Natural killer cell (primary cell): Measurements from ENCODE around the gene DPYSL3. TPM values are rescaled to one million over a fixed set of nuclear protein-coding genes. Genes with fewer than 3 reads are reported as not detected.

Experiments used
- ATAC-seq, 3 donors: fragments of 150-1000 bp in 2 of 3; fragments of 200-7000 bp in 1 of 3; cut with Tn5 transposase; 1 replicate in 1 of 3; 2 replicates in 2 of 3; pipeline ENCODE4 v1.10.0; 2021; ENCODE audit warnings: mild to moderate bottlenecking in 2 of 3, moderate library complexity in 2 of 3
- DNase-seq, 2 donors: peaks; one replicate each; pipeline versions ENCODE4 v3.0.0 to v3.0.0-alpha.2; 2013 to 2021; ENCODE audit warnings: mixed read lengths in 1 of 2
- H3K27ac ChIP-seq: one replicate; pipeline ENCODE4 v1.5.1; 2013; ENCODE audit warnings: mild to moderate bottlenecking, low read length
- H3K27me3 ChIP-seq: one replicate; pipeline ENCODE4 v1.6.1; 2013; ENCODE audit warnings: low read length; ENCODE audit not compliant: control insufficient read depth, insufficient read depth
- H3K36me3 ChIP-seq: one replicate; pipeline ENCODE4 v1.6.1; 2013; ENCODE audit warnings: low read length; ENCODE audit not compliant: control insufficient read depth, insufficient read depth
- H3K4me1 ChIP-seq: one replicate; pipeline ENCODE4 v1.6.1; 2013; ENCODE audit warnings: low read length; ENCODE audit not compliant: control insufficient read depth, insufficient read depth
- H3K4me3 ChIP-seq: one replicate; pipeline ENCODE4 v1.5.1; 2013; ENCODE audit warnings: low read length
- H3K9me3 ChIP-seq: one replicate; pipeline ENCODE4 v1.6.1; 2013; ENCODE audit warnings: low read length; ENCODE audit not compliant: control insufficient read depth, insufficient read depth
- H3K27ac Mint-ChIP-seq, 2 donors: one replicate each; pipeline ENCODE4 v1.8.0; 2022; ENCODE audit warnings: mild to moderate bottlenecking in 2 of 2, mixed read lengths in 2 of 2, moderate library complexity in 1 of 2
- H3K27me3 Mint-ChIP-seq, 2 donors: one replicate each; pipeline ENCODE4 v1.8.0; 2022; ENCODE audit warnings: low read depth in 2 of 2, mixed read lengths in 2 of 2
- H3K36me3 Mint-ChIP-seq: one replicate; pipeline ENCODE4 v1.8.0; 2022; ENCODE audit warnings: mixed read lengths
- H3K4me1 Mint-ChIP-seq, 2 donors: one replicate each; pipeline ENCODE4 v1.8.0; 2022; ENCODE audit warnings: mixed read lengths in 2 of 2
- H3K4me3 Mint-ChIP-seq: one replicate; pipeline ENCODE4 v1.8.0; 2022; ENCODE audit warnings: mild to moderate bottlenecking, moderate library complexity, mixed read lengths
- H3K9me3 Mint-ChIP-seq, 2 donors: one replicate each; pipeline ENCODE4 v1.8.0; 2022; ENCODE audit warnings: mixed read lengths in 2 of 2
- CTCF ChIP-seq: fragments of 200-600 bp; IDR thresholded peaks from one replicate; pipeline ENCODE4 v1.8.0; 2022; ENCODE audit warnings: antibody characterized with exemption
- WGBS: methylation state at CpG from one replicate; pipeline ENCODE4 v1.1.7; 2013; ENCODE audit warnings: missing lambda C conversion rate; ENCODE audit not compliant: insufficient coverage; 5-methylcytosine and 5-hydroxymethylcytosine counted together
- intact Hi-C: fragments of 100-400 bp; cut with micrococcal nuclease; formaldehyde crosslinking; loops from one replicate; pipeline ENCODE4 v1.14.2; 2022
- total RNA-seq, 4 donors: library from RNA; stranded (reverse); fragments of 120-200 nt in 1 of 4; gene quantifications; one replicate each; pipeline versions ENCODE4 v1.2.3 to v1.2.4, GENCODE V29; 2013 to 2022

The DPYSL3 gene
- total RNA-seq, 3 donors from 2014 or later (not counting 1 experiment from before 2014, with no cell fraction given) = not detected

GRCh38 chr5:147344861-147345260 lies 165.0 kb downstream of the DPYSL3 start:
- DNase-seq (no peak), ATAC-seq (no peak)
- Mint-ChIP-seq H3K27me3 (no peaks in the 10 kb centered on the region), H3K36me3 (no peaks in the 10 kb centered on the region), H3K9me3 (no peaks in the 10 kb centered on the region), H3K27ac (no peak overlapping the region), H3K4me1 (no peaks in the 10 kb centered on the region), H3K4me3 (no peak overlapping the region)
- Histone ChIP-seq H3K27ac (no peak overlapping the region), H3K27me3 (no peaks in the 10 kb centered on the region), H3K4me3 (no peak overlapping the region), H3K36me3 (no peaks in the 10 kb centered on the region), H3K9me3 (no peaks in the 10 kb centered on the region), H3K4me1 (no peaks in the 10 kb centered on the region)
- intact Hi-C loops = no loop called here
- WGBS = 17% methylated on average over 1 of the region's 1 CpG
- TF ChIP-seq CTCF = no peak

- ATAC-seq (no peak), DNase-seq (no peak)
- H3K4me3 Mint-ChIP-seq = no peak overlapping the region
- Histone ChIP-seq H3K9me3 (no peaks in the 10 kb centered on the region), H3K36me3 (no peaks in the 10 kb centered on the region), H3K27ac (no peak overlapping the region), H3K4me3 (no peak overlapping the region), H3K27me3 (no peaks in the 10 kb centered on the region), H3K4me1 (no peaks in the 10 kb centered on the region)
- TF ChIP-seq CTCF = no peak
- no peaks in the 10 kb centered on the region for H3K36me3 Mint-ChIP-seq
- intact Hi-C loops = no loop called here
- peaks cover 7% of the 10 kb centered on the region in 2 donors for H3K9me3 Mint-ChIP-seq
- no peak overlapping the region for H3K27ac Mint-ChIP-seq
- H3K27me3 Mint-ChIP-seq = no peaks in the 10 kb centered on the region
- no peaks in the 10 kb centered on the region for H3K4me1 Mint-ChIP-seq
Measured at GRCh38 chr5:147341345-147341744, 168.5 kb downstream of the DPYSL3 start.

- H3K27ac ChIP-seq = no peak overlapping the region
- no peaks in the 10 kb centered on the region for H3K9me3 ChIP-seq
- no peak overlapping the region for H3K4me3 Mint-ChIP-seq
- no peaks in the 10 kb centered on the region for H3K36me3 Mint-ChIP-seq
- WGBS = 57% methylated on average over 1 of the region's 1 CpG
- H3K27me3 Mint-ChIP-seq = no peaks in the 10 kb centered on the region
- no peak overlapping the region for H3K4me3 ChIP-seq
- TF ChIP-seq CTCF = no peak
- H3K9me3 Mint-ChIP-seq = peaks cover 7% of the 10 kb centered on the region in 2 donors
- no peak overlapping the region for H3K27ac Mint-ChIP-seq
- H3K4me1 Mint-ChIP-seq = no peaks in the 10 kb centered on the region
- no peak for DNase-seq
- no peaks in the 10 kb centered on the region for H3K4me1 ChIP-seq
- intact Hi-C loops = no loop called here
- ATAC-seq = no peak
- H3K27me3 ChIP-seq = no peaks in the 10 kb centered on the region
- H3K36me3 ChIP-seq = no peaks in the 10 kb centered on the region
Measured at GRCh38 chr5:147340941-147341340, 168.9 kb downstream of the DPYSL3 start.
